Measurements from ENCODE around the gene AZIN2. TPM values are rescaled to one million over a fixed set of nuclear protein-coding genes. Genes with fewer than 3 reads are reported as not detected.

The AZIN2 gene
- total and polyA plus RNA-seq, 2 of the 13 experiments (the other 11 are each of a cell fraction or from before 2014, with no cell fraction given) = 1.7 to 3.5 TPM

DNA sequence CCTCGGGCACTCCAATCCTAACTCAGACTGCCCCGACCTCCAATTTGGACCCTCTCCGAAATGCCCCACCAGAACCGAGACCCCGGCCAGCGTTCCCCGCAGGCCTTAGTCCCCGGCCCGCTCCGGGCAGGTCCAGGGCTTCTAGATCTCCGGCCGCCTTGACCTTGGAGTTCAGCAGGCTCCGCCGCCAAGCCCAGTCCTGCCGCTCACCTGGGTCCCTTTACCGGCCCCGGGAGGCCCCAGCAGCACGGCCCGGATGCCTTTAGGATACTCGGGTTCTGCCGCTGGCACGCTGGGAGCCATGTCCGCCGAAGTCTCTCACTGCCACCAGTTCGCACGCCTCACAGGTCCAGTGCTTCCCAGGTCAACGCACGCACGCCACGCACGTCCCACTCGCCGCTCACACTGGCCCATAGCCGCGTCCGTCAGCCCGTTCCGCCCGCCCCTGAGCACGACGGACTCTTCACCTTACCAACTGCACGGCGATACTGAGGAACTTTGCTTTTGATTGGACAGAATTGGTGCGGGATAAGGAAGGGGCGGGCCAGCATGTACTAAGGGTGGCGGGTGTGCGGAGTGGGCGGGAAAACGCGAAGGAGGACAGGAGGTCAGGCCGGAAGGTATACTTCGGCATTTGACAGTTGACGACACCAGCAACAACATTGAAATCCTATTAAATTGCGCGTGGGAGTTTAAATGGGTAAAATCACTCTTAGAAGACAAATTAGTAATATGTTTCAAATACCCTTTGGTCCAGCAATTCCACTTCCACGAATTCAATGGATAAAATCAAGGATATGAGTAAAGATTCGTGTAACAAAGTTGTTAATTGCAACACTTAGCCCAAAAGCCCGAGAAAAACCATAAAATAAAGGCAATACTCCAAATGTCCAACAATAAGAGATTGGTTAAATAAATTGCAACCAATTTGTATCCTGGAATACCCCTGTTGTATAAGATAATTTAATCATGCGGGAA lies 44.1 kb upstream of the AZIN2 start, which contains the start of gene AK2 (continued):
- TF ChIP-seq ZNF10 (CRISPR knock-in tag; IDR thresholded peaks at IDR 0.05; ENCODE audit: borderline replicate concordance, low read depth) (no peak), MIER2 (CRISPR knock-in tag; IDR thresholded peaks at IDR 0.05) (no peak), ADNP (CRISPR knock-in tag; IDR thresholded peaks at IDR 0.05) (no peak), GTF3A (CRISPR knock-in tag; conservative IDR thresholded peaks at IDR 0.05) (no peak), NKX3-1 (CRISPR knock-in tag; IDR thresholded peaks at IDR 0.05) (peak; percentile 90), NFKBIZ (CRISPR knock-in tag; IDR thresholded peaks at IDR 0.05) (no peak), NFYB (CRISPR knock-in tag; IDR thresholded peaks at IDR 0.05) (peak; percentile 100), ZFP82 (CRISPR knock-in tag; IDR thresholded peaks at IDR 0.05; ENCODE audit: borderline replicate concordance) (peak; percentile 95), ZNF354B (CRISPR knock-in tag; IDR thresholded peaks at IDR 0.05) (peak; percentile 75; the same call in 1 of the 2 replicates), DPF2 (CRISPR knock-in tag; IDR thresholded peaks at IDR 0.05; ENCODE audit: borderline replicate concordance, low read depth) (0 out of 2 replicates have a peak, but pooled peaks have one; percentile 26), RFXAP (CRISPR knock-in tag; IDR thresholded peaks at IDR 0.05; ENCODE audit: borderline replicate concordance) (peak; percentile 72; the same call in 1 of the 2 replicates), ZMYM4 (CRISPR knock-in tag; IDR thresholded peaks at IDR 0.05) (peak; percentile 91), SMAD9 (CRISPR knock-in tag; IDR thresholded peaks at IDR 0.05) (peak; percentile 22; the same call in 1 of the 2 replicates), RBM22 (optimal IDR thresholded peaks at IDR 0.05; ENCODE audit: low read length) (no peak), MEF2D (CRISPR knock-in tag; IDR thresholded peaks at IDR 0.05) (peak; percentile 94), ISX (CRISPR knock-in tag; conservative IDR thresholded peaks at IDR 0.05) (0 out of 2 replicates have a peak, but pooled peaks have one; percentile 80), NR2F2 (IDR thresholded peaks at IDR 0.05; ENCODE audit: borderline replicate concordance, low read depth) (peak; percentile 28; the same call in 1 of the 2 replicates), CEBPG (CRISPR knock-in tag; IDR thresholded peaks at IDR 0.05) (no peak; the same call in 1 of the 2 replicates), SP1 (IDR thresholded peaks at IDR 0.05) (no peak), SP1 (CRISPR knock-in tag; IDR thresholded peaks at IDR 0.05) (peak; percentile 95), ZFP36L1 (CRISPR knock-in tag; IDR thresholded peaks at IDR 0.05) (peak; percentile 75), ZNF790 (CRISPR knock-in tag; IDR thresholded peaks at IDR 0.05; ENCODE audit: borderline replicate concordance) (peak; percentile 70; the same call in 1 of the 2 replicates)
- TF ChIP-seq, protein P1, sequence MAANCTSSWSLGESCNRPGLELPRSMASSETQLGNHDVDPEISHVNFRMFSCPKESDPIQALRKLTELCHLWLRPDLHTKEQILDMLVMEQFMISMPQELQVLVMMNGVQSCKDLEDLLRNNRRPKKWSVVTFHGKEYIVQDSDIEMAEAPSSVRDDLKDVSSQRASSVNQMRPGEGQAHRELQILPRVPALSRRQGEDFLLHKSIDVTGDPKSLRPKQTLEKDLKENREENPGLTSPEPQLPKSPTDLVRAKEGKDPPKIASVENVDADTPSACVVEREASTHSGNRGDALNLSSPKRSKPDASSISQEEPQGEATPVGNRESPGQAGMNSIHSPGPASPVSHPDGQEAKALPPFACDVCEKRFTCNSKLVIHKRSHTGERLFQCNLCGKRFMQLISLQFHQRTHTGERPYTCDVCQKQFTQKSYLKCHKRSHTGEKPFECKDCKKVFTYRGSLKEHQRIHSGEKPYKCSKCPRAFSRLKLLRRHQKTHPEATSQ (CRISPR knock-in tag; IDR thresholded peaks at IDR 0.05; ENCODE audit: borderline replicate concordance) = peak; percentile 76; the same call in 1 of the 2 replicates
- TF ChIP-seq, protein P2, sequence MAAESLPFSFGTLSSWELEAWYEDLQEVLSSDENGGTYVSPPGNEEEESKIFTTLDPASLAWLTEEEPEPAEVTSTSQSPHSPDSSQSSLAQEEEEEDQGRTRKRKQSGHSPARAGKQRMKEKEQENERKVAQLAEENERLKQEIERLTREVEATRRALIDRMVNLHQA (CRISPR knock-in tag; IDR thresholded peaks at IDR 0.05) = no peak
- TF ChIP-seq, protein P3, sequence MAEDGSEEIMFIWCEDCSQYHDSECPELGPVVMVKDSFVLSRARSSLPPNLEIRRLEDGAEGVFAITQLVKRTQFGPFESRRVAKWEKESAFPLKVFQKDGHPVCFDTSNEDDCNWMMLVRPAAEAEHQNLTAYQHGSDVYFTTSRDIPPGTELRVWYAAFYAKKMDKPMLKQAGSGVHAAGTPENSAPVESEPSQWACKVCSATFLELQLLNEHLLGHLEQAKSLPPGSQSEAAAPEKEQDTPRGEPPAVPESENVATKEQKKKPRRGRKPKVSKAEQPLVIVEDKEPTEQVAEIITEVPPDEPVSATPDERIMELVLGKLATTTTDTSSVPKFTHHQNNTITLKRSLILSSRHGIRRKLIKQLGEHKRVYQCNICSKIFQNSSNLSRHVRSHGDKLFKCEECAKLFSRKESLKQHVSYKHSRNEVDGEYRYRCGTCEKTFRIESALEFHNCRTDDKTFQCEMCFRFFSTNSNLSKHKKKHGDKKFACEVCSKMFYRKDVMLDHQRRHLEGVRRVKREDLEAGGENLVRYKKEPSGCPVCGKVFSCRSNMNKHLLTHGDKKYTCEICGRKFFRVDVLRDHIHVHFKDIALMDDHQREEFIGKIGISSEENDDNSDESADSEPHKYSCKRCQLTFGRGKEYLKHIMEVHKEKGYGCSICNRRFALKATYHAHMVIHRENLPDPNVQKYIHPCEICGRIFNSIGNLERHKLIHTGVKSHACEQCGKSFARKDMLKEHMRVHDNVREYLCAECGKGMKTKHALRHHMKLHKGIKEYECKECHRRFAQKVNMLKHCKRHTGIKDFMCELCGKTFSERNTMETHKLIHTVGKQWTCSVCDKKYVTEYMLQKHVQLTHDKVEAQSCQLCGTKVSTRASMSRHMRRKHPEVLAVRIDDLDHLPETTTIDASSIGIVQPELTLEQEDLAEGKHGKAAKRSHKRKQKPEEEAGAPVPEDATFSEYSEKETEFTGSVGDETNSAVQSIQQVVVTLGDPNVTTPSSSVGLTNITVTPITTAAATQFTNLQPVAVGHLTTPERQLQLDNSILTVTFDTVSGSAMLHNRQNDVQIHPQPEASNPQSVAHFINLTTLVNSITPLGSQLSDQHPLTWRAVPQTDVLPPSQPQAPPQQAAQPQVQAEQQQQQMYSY (CRISPR knock-in tag; IDR thresholded peaks at IDR 0.05) = no peak

Data from HepG2 (cell line).